Fibroblast of gingiva (primary cell): ENCODE data around the gene OSTM1.
"Not testable (repeated sequence)": the region's sequence is repeated elsewhere in the genome, so short reads cannot be mapped to it uniquely, and the experiment has no call there.

Experiments used
- DNase-seq: peaks from one replicate; pipeline ENCODE4 v3.0.0-alpha.2; 2011; ENCODE audit warnings: low read depth

Gene OSTM1

GRCh38 chr6:108020472-108021116, 53.9 kb downstream of the OSTM1 start:
- DNase-seq, result no peak

- DNase-seq, result not testable (repeated sequence)
Observed at GRCh38 chr6:108016283-108016682, 58.3 kb downstream of the OSTM1 start.

- DNase-seq, result no peak
Observed at GRCh38 chr6:108013787-108014439, 60.6 kb downstream of the OSTM1 start.

- DNase-seq, result no peak
Observed at GRCh38 chr6:108009894-108010293, 64.6 kb downstream of the OSTM1 start.

- DNase-seq, result not testable (repeated sequence)
Observed at GRCh38 chr6:108009258-108009657, 65.3 kb downstream of the OSTM1 start.

- DNase-seq, result no peak
Observed at GRCh38 chr6:108008363-108008762, 66.2 kb downstream of the OSTM1 start.

GRCh38 chr6:108005961-108006360, 68.6 kb downstream of the OSTM1 start:
- DNase-seq, result no peak

GRCh38 chr6:108004861-108005260, 69.7 kb downstream of the OSTM1 start:
- DNase-seq, result no peak

- DNase-seq, result peak; percentile 6
Observed at GRCh38 chr6:108002365-108003221, 71.9 kb downstream of the OSTM1 start.

- DNase-seq, result no peak
Observed at GRCh38 chr6:108001696-108002231, 72.8 kb downstream of the OSTM1 start.

GRCh38 chr6:108000259-108000658, 74.3 kb downstream of the OSTM1 start:
- not testable (repeated sequence) for DNase-seq

GRCh38 chr6:107999341-107999740, 75.2 kb downstream of the OSTM1 start:
- DNase-seq, result no peak

GRCh38 chr6:107991772-107992550, 82.6 kb downstream of the OSTM1 start:
- DNase-seq, result no peak
